Measurements from ENCODE around the gene MIP.
"Not testable (repeated sequence)": the region's sequence is repeated elsewhere in the genome, so short reads cannot be mapped to it uniquely, and the experiment has no call there.

The MIP gene

GRCh38 chr12:56401612-56402011 is 52.8 kb downstream of the MIP start:
- not testable (repeated sequence) for ATAC-seq

- ATAC-seq, result not testable (repeated sequence)
Observed at GRCh38 chr12:56401125-56401524, 53.3 kb downstream of the MIP start.

All from activated CD4-positive, CD25-positive, alpha-beta regulatory T cell treated with anti-CD3 and anti-CD28 coated beads, Interleukin-2, amount 50 U/mL, for 24 hours (primary cell).